Measurements from ENCODE around the gene PHAF1. TPM values are rescaled to one million over a fixed set of nuclear protein-coding genes. Genes with fewer than 3 reads are reported as not detected.

Gene PHAF1
- total and polyA plus RNA-seq, 2 of the 8 experiments (the other 6 are each of a cell fraction or from before 2014, with no cell fraction given), result 18.6 to 26.4 TPM

GRCh38 chr16:67108931-67109406, 772 bp upstream of the PHAF1 start:
- Histone ChIP-seq H3K14ac (ENCODE audit: insufficient read length) (no peak overlapping the region), H3K9me3 (ENCODE audit: insufficient read depth in 2 of 2, low read depth in 1 of 2, low read length in 1 of 2) (no peaks in the 10 kb centered on the region), H2BK20ac (ENCODE audit: low read length) (no peak overlapping the region), H4K91ac (replicated peaks; ENCODE audit: insufficient read length, low read length) (no peak overlapping the region), H3K36me3 (ENCODE audit: control insufficient read depth in 2 of 4, insufficient read depth in 4 of 4, low read length in 3 of 4) (no peaks in the 10 kb centered on the region), H2BK5ac (ENCODE audit: low read depth, low read length) (no peak overlapping the region; the same call in 1 of the 2 replicates), H3K18ac (ENCODE audit: extremely low read depth, low read length) (peak overlapping the region; percentile 99; the same call in 1 of the 2 replicates), H3K4me1 (replicated peaks in 1 of 4; ENCODE audit: control insufficient read depth in 3 of 4, insufficient read depth in 4 of 4, low read length in 3 of 4) (peaks cover 0 to 7% (median 5%) of the 10 kb centered on the region in 4 experiments; a peak in 3 of 7 replicates), H3K9ac (replicated peaks in 1 of 4; ENCODE audit: extremely low read depth in 1 of 4, low read depth in 3 of 4, low read length in 3 of 4) (peak overlapping the region in 3 of 4 experiments; percentile 46 to 55 (median 49); a peak in 2 of 7 replicates), H2BK120ac (replicated peaks; ENCODE audit: low read depth, low read length) (no peak overlapping the region), H2BK12ac (ENCODE audit: low read depth, low read length) (no peak overlapping the region), H3K4ac (replicated peaks; ENCODE audit: insufficient read length, low read depth, low read length) (no peak overlapping the region), H3K27me3 (replicated peaks in 1 of 4; ENCODE audit: control insufficient read depth in 3 of 4, extremely low read depth in 1 of 4, insufficient read depth in 3 of 4, low read length in 3 of 4) (peaks cover 0 to 4% (median 1%) of the 10 kb centered on the region in 4 experiments; a peak in 2 of 7 replicates), H3K56ac (replicated peaks; ENCODE audit: insufficient read length, low read depth, low read length) (no peak overlapping the region), H3K23me2 (ENCODE audit: low read depth, low read length) (peaks cover 12% of the 10 kb centered on the region), H3K4me3 (ENCODE audit: extremely low read depth in 1 of 4, insufficient read depth in 2 of 4, low read depth in 3 of 4, low read length in 4 of 4) (peak overlapping the region; percentile 85 to 98 (median 90)), H3K79me1 (ENCODE audit: low read depth, low read length) (peaks cover 3% of the 10 kb centered on the region; the same call in 1 of the 2 replicates), H3K4me2 (ENCODE audit: insufficient read depth in 1 of 2, low read depth in 2 of 2, low read length in 2 of 2) (peak overlapping the region; percentile 93 to 100), H4K20me1 (replicated peaks in 1 of 2; ENCODE audit: control insufficient read depth in 1 of 2, insufficient read depth in 2 of 2, low read length in 2 of 2) (peaks cover 0 to 4% of the 10 kb centered on the region in 2 experiments), H4K8ac (ENCODE audit: extremely low read depth, insufficient read depth, low read length) (no peak overlapping the region), H4K5ac (ENCODE audit: insufficient read length, low read depth, low read length) (peak overlapping the region; percentile 97), H3K23ac (ENCODE audit: insufficient read length) (no peak overlapping the region), H3K27ac (ENCODE audit: low read depth, low read length) (no peak overlapping the region), H2BK15ac (ENCODE audit: low read length) (peak overlapping the region; percentile 88; the same call in 1 of the 2 replicates), H2AFZ (ENCODE audit: low read length) (peak overlapping the region; percentile 97), H3K79me2 (ENCODE audit: control insufficient read depth in 1 of 2, insufficient read depth in 2 of 2, low read length in 2 of 2) (peaks cover 3 to 36% of the 10 kb centered on the region in 2 experiments; a peak in 3 of 4 replicates), H2AK5ac (ENCODE audit: low read depth, low read length) (no peak overlapping the region)
- TF ChIP-seq TAF7 (optimal IDR thresholded peaks at IDR 0.05; ENCODE audit: borderline replicate concordance, low read depth, low read length), result no peak
- ChIA-PET POLR2A (ENCODE audit: partially characterized antibody) (no interaction called here), CTCF (ENCODE audit: partially characterized antibody) (interaction anchor here (12.0 kb wide), 1 partner anchor 89 kb away, joined by 164 read pairs; no protein-coding TSS in a partner anchor)
- 61% methylated on average over 18 of the region's 18 CpGs; no CpG with 5 or more reads in 1 of the 2 experiments for WGBS, 2 experiments (ENCODE audit: extremely low coverage in 1 of 2, insufficient coverage in 1 of 2, insufficient read length in 1 of 2, insufficient replicate concordance in 2 of 2, low coverage in 1 of 2, low lambda C conversion rate in 2 of 2, missing lambda C conversion rate in 1 of 2)
- DNase-seq (ENCODE audit: low read depth in 1 of 2, low spot score in 2 of 2) (no peak), FAIRE-seq (no peak)

All from H1 (cell line).